Stomach (tissue), 9 donors: ENCODE data around the gene HSD3B1. TPM values are rescaled to one million over a fixed set of nuclear protein-coding genes. Genes with fewer than 3 reads are reported as not detected.

Experiments used
- DNase-seq, 2 donors: peaks; one replicate each; pipeline versions ENCODE4 v3.0.0 to v3.0.0-alpha.2; 2013 to 2019
- H3K27ac ChIP-seq, 5 donors: fragments of 200-600 bp in 4 of 5; sonication (generic) in 4 of 5; one replicate each; pipeline ENCODE4 v1.5.1; 2013 to 2019; ENCODE audit warnings: mild to moderate bottlenecking in 1 of 5, moderate library complexity in 1 of 5
- H3K27me3 ChIP-seq, 3 donors: fragments of 200-600 bp; sonication (generic); one replicate each; pipeline ENCODE4 v1.5.1; 2017 to 2019; ENCODE audit warnings: mixed run types in 1 of 3
- H3K36me3 ChIP-seq, 4 donors: fragments of 200-600 bp; sonication (generic); 1 replicate in 3 of 4; 2 replicates in 1 of 4; pipeline ENCODE4 v1.5.1; 2016 to 2019
- H3K4me1 ChIP-seq, 4 donors: fragments of 200-600 bp; sonication (generic); one replicate each; pipeline ENCODE4 v1.5.1; 2016 to 2019
- H3K4me3 ChIP-seq, 4 donors: fragments of 200-600 bp; sonication (generic) in 3 of 4; one replicate each; pipeline ENCODE4 v1.5.1; 2016 to 2019; ENCODE audit warnings: mild to moderate bottlenecking in 1 of 4
- H3K9me3 ChIP-seq, 4 donors: fragments of 200-600 bp; sonication (generic); one replicate each; pipeline ENCODE4 v1.5.1; 2016 to 2019
- CTCF ChIP-seq, 7 experiments: fragments of 450-650 bp in 4 of 7; fragments of 200-600 bp in 3 of 7; sonication (generic) in 3 of 7; IDR thresholded peaks; one replicate each; pipeline ENCODE4 v1.5.1; 2016 to 2019; ENCODE audit warnings: antibody characterized with exemption in 7 of 7, control low read depth in 2 of 7, mild to moderate bottlenecking in 1 of 7
- EP300 ChIP-seq: sonication (generic); formaldehyde crosslinking; IDR thresholded peaks from one replicate; pipeline ENCODE4 v1.6.1; 2017; ENCODE audit warnings: antibody characterized with exemption
- POLR2A ChIP-seq, 4 donors: fragments of 450-650 bp; IDR thresholded peaks; one replicate each; pipeline ENCODE4 v1.6.1; 2016; ENCODE audit warnings: antibody characterized with exemption in 4 of 4, control low read depth in 2 of 4, mild to moderate bottlenecking in 1 of 4, moderate library complexity in 1 of 4
- POLR2AphosphoS5 ChIP-seq, 3 donors: sonication (generic); formaldehyde crosslinking; IDR thresholded peaks; one replicate each; pipeline ENCODE4 v1.6.1; 2016; ENCODE audit warnings: antibody characterized with exemption in 3 of 3
- WGBS, 5 donors: extraction: QIAGEN DNeasy Blood & Tissue Kit in 3 of 5; methylation state at CpG; one replicate each; pipeline versions ENCODE4 v1.1.5 to v1.1.7; 2013 to 2018; 5-methylcytosine and 5-hydroxymethylcytosine counted together
- intact Hi-C: fragments of 100-400 bp; cut with DNase I; formaldehyde crosslinking; loops from one replicate; pipeline ENCODE4 v1.15.1; 2023; ENCODE audit warnings: low total_unique reads
- polyA plus RNA-seq, 3 donors: library from polyadenylated mRNA; stranded (reverse); fragments of 200-250 nt; gene quantifications; one replicate each; pipeline ENCODE4 v1.2.3, GENCODE V29; 2013
- total RNA-seq, 5 donors: library from RNA; depleted of rRNA; stranded (reverse); fragments of >200 nt; gene quantifications; one replicate each; pipeline versions ENCODE4 v1.1.0 to v1.2.3, GENCODE V29; 2014 to 2016
- donor health status: healthy with polysubstance abuse.
- donor health status: Bipolar disorder and iron deficiency.
- donor health status: healthy.

HSD3B1 gene
- total and polyA plus RNA-seq, 8 donors, result not detected

- Histone ChIP-seq H3K4me1 (no peaks in the 10 kb centered on the region), H3K9me3 (no peaks in the 10 kb centered on the region), H3K36me3 (no peaks in the 10 kb centered on the region), H3K27ac (no peak overlapping the region), H3K27me3 (no peaks in the 10 kb centered on the region), H3K4me3 (no peak overlapping the region)
- intact Hi-C loops, result no loop called here
- DNase-seq, result no peak
- 94 to 100% (median 97%) methylated on average over 1 of the region's 1 CpG for WGBS, 5 donors
- TF ChIP-seq POLR2AphosphoS5 (IDR thresholded peaks at IDR 0.05) (no peak), EP300 (no peak), CTCF (IDR thresholded peaks at IDR 0.05) (no peak)
Measured at GRCh38 chr1:119467219-119467618, 39.8 kb upstream of the HSD3B1 start.

GRCh38 chr1:119467857-119468668, 38.9 kb upstream of the HSD3B1 start:
- Histone ChIP-seq H3K27me3 (no peaks in the 10 kb centered on the region), H3K36me3 (no peaks in the 10 kb centered on the region), H3K4me1 (no peaks in the 10 kb centered on the region), H3K9me3 (no peaks in the 10 kb centered on the region), H3K27ac (no peak overlapping the region), H3K4me3 (no peak overlapping the region)
- TF ChIP-seq EP300, result no peak
- no peak for TF ChIP-seq POLR2A (IDR thresholded peaks at IDR 0.05)
- no peak for TF ChIP-seq POLR2AphosphoS5 (IDR thresholded peaks at IDR 0.05)
- no peak for TF ChIP-seq CTCF (IDR thresholded peaks at IDR 0.05)
- WGBS, 5 donors, result 34 to 57% (median 48%) methylated on average over 4 of the region's 4 CpGs
- intact Hi-C loops, result no loop called here
- no peak for DNase-seq

DNA sequence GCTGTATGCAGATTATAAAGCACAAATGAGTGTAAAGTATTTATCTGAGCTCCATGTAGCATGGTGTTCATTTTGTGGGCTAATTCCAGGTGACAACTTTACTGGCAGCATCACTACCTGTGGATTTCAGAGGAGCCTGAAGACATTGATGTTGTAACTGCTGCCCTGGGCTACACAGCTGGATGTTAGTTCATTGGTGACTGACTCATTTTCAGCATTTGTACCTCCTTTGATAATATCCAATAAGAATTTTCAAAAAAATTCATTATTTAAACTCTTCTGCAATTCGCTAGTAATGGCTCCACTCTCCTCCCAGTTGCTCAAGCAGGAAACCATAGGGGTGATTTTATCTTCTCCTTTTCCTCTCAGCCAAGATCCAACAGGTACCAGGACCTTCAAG, 37.3 kb upstream of the HSD3B1 start:
- DNase-seq, result no peak
- H3K4me1 ChIP-seq, result no peaks in the 10 kb centered on the region
- no peaks in the 10 kb centered on the region for H3K27me3 ChIP-seq
- TF ChIP-seq EP300 (no peak), CTCF (IDR thresholded peaks at IDR 0.05) (no peak), POLR2A (IDR thresholded peaks at IDR 0.05) (no peak), POLR2AphosphoS5 (IDR thresholded peaks at IDR 0.05) (no peak)
- intact Hi-C loops, result no loop called here
- no peaks in the 10 kb centered on the region for H3K9me3 ChIP-seq
- no peak overlapping the region for H3K27ac ChIP-seq
- WGBS, 5 donors, result 69 to 100% (median 72%) methylated on average over 1 of the region's 1 CpG
- no peak overlapping the region for H3K4me3 ChIP-seq
- H3K36me3 ChIP-seq, result no peaks in the 10 kb centered on the region

GRCh38 chr1:119470377-119470776, 36.6 kb upstream of the HSD3B1 start:
- intact Hi-C loops, result no loop called here
- no peaks in the 10 kb centered on the region for H3K9me3 ChIP-seq
- WGBS, 5 donors, result 86 to 93% (median 88%) methylated on average over 3 of the region's 3 CpGs
- no peaks in the 10 kb centered on the region for H3K36me3 ChIP-seq
- H3K4me3 ChIP-seq, result no peak overlapping the region
- no peak overlapping the region for H3K27ac ChIP-seq
- TF ChIP-seq POLR2AphosphoS5 (IDR thresholded peaks at IDR 0.05) (no peak), POLR2A (IDR thresholded peaks at IDR 0.05) (no peak), CTCF (IDR thresholded peaks at IDR 0.05) (no peak), EP300 (no peak)
- H3K27me3 ChIP-seq, result no peaks in the 10 kb centered on the region
- H3K4me1 ChIP-seq, result no peaks in the 10 kb centered on the region
- DNase-seq, result no peak
